GM18498 (cell line): ENCODE data around the gene SREBF1.
A peak's percentile ranks its signal among the peaks of the same experiment; 100 is the strongest.

ENCODE experiments used
- ATAC-seq: cut with Tn5 transposase; IDR thresholded peaks from one replicate; pipeline ENCODE4 v1.9.1; 2021; ENCODE audit warnings: mild to moderate bottlenecking, moderate library complexity; ENCODE audit not compliant: unreplicated experiment

SREBF1 gene

DNA sequence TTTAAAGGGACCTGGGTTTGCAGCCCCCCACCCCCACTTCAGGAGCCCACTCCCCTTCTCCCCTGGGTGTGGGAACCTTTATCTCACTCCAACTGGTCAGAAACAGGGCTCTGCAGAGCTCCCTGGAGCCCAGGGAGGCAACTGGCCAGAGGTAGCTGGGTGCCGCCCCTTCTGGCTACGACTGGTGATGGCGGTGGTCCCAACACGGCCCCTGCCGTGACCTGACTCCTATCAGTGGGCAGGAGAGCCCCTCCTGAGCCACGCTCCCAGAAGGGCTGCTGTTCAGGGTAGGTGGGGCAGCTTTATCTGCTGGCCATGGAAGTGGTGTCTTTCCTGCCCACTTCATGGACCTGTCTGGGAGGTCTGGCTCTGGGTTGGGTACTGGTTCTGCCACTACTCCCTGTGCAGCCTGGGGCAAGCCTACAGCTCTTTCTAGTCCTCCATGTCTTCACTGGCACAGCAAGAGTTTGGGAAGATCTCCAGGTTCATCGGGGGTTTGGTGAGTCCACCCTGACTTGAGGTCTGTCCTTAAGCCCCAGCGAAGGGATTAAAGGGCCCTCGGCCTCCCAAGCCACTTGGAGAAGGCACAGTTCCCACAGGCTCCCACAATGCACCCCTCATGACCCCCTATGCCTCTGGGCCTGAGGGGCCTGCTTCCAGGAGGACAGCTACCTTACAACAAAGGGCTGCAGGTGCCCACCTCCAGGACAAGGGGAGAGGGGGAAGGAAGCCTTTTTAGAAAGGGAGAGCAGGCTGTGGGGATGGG lies 5.5 kb upstream of the SREBF1 start:
- no peak for ATAC-seq

DNA sequence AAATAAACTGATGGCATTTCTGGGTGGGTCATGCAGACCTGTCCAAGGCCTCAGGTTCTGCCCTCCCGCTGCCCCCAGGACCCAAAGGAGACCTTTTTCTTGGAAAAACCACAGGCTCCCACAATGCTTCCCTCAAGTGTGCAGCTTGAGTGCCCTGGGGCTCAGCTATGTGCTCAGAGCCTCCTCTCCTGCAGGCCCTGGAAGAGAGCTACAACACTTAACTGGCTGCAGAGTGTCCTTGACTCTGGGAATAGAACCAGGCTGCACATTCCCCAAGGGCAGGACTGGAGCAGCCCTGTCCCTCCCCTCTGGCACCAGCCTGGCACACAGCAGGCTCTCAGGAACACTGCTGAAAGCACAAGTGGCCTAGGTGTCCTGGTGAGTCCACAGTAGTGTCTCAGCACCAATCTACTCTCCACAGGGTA lies 4.8 kb upstream of the SREBF1 start:
- ATAC-seq, result no peak

DNA sequence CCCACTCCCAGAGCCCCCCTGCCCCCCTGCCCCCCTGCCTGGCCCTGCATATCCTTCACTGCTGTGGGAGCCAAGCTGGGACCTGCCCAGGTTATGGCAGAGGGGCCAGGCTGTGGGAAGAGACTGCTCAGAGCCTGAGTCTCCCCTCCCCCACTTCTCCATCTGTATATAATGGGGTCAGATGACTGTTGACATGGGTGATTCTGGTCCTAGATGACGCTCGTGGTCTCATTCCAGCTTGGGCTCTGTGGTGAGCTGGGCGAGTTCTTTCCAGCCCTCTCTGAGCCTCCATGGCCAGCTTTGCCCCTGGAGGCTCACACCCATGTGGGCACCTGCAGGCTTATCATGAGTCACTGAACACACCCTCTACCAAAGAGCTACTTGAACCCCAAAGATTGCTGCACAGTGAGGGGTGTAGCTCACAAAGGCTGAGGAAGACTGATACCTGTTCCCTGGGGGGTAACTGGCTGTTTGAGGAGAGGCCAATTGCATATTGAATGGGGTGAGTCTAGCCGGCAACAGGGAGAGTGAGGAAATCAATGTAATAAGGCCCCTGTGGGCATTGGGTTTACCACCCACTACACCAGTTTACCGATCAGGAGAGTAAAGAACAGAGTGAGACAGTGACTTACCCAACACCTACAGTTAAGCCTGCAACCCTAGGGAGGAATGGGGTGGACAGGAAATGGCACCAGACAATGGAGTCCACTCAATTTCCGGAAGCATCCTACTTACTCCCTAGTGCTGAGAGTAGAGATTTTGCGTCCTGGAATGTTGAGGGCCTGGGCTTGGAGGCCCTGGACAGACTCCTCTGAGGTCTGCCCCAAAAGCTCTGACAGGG lies 4.2 kb upstream of the SREBF1 start:
- ATAC-seq, result no peak

- peak; percentile 60 for ATAC-seq
These were observed 3.3 kb upstream of the SREBF1 start for GRCh38 chr17:17839791-17840707.

DNA sequence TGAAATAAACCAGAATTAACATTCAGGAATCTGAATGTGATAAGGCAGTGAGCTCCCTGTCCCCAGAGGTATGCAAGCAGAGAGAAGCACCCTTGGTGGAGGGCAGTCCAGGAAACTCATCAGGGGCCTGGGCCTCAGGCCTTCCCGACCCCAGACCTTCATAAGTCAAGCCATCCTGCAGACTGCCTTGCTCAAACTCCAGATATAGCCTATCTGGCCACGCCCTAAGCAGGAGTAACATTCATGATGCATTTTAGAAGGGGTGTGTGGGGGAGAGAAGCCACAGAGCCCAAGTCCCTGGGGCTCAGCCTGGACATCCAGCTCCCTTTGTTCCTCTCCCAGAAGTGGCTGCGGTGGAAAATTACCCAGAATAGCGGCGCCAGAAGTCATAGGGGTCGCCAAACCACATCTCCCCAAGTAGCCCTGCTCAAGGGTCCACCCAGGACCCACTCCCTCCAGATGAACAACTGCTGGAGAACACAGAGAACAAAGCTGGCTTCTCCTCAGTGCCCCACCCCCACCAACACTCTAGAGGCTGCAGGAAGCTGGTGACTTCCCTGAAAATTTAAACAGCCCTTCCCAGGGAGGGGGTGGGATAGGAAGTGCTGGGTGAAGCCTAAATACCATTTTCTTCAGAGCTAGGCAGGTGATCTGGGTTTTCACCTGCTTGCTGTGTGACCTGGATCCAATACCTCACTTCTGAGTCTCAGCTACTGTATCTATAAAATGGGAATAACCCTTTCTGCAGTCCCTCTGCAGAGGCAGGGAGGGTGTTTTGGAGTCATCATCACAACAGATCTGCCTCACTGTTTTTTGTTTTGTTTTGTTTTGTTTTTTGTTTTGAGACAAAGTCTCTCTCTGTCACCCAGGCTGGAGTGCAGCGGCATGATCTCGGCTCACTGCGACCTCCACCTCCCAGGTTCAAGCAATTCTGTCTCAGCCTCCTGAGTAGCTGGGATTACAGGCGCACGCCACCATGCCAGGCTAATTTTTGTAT lies 1.5 kb upstream of the SREBF1 start:
- ATAC-seq, result no peak

DNA sequence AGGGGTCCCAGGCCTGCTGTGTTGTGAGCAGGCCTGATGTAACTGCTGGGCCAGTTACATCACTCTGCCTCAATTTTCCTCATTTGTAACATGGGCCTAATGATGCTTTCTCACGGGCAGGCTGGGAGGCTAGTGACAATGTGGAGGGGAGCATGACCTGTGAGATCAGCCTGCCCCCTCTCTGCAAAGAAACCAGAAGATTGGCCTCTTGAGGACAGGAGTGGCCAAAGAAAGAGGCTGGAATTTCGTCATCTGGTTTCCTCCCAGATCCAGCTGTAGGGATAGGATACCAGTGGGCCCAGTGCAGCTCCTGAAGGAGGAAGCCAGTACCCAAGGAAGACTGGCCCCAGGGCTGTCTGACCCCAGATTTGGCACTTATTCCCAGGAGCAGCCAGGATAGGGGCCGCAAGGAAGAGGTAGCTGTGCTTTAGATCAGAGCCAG lies 615 bp upstream of the SREBF1 start:
- ATAC-seq, result no peak

GRCh38 chr17:17836250-17836817 lies 452 bp downstream of the SREBF1 start:
- peak; percentile 74 for ATAC-seq

GRCh38 chr17:17835415-17836249 lies 1.2 kb downstream of the SREBF1 start:
- no peak for ATAC-seq

DNA sequence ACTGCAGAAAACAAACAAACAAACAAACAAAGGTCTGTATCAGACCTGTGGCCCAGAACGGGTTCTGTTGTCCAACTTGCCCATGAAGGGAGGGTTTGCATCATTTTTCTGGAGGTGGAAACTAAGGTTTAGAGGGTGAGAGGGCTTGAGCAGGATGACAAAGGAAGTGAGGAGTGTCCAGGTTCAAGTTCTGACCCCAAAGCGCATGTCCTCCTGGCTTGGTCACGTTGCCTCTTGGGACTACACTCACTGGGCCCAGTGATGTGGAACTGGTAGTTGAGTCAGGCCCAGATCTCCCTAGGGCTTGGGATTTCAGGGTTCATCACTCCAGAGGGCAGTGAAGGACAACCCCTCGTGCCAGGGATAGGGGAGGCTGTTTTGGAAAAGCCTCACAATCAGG lies 1.8 kb downstream of the SREBF1 start:
- no peak for ATAC-seq

DNA sequence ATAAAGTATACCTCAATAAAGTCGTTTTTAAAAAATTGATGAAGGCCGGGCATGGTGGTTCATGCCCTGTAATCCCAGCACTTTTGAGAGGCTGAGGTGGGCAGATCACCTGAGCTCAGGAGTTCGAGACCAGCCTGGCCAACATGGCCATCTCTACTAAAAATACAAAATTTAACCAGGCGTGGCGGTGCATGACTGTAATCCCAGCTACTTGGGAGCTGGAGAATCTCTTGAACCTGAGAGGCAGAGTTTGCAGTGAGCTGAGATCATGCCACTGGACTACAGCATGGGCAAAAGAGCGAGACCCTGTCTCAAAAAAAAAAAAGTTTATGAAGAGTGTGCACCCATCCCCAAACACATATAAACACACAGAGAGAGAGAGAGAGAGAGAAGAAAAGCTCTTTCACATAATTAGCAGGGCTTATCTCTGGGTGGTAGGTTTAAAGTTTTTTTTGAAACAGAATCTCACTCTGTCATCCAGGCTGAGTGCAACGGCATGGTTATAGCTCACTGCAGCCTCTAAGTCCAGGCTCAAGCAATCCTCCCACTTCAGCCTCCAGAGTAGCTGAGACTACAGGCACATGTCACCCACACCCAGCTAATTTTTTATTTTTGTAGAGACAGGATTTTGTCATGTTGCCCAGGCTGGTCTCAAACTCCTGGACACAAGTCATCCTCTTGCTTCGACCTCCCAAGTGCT lies 3.0 kb downstream of the SREBF1 start:
- no peak for ATAC-seq

DNA sequence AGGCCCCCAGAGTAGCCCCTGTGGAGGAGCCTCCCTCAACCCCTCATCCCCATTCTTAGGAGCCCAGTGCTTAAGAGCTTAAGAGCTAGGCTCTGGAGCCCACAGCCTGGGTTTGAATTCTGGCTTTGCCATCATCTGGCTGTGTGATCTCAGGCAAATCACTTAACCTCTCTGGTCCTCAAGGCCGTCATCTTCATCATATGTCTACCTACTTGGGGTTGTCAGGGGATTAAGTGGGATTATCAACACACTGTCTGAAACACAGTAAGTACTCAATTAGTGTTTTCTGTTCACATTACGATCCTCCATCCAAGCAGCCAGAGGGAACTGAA lies 4.8 kb downstream of the SREBF1 start:
- no peak for ATAC-seq

GRCh38 chr17:17831208-17832031 lies 5.4 kb downstream of the SREBF1 start:
- no peak for ATAC-seq

- ATAC-seq, result no peak
These were observed 6.0 kb downstream of the SREBF1 start for GRCh38 chr17:17830740-17831207.

DNA sequence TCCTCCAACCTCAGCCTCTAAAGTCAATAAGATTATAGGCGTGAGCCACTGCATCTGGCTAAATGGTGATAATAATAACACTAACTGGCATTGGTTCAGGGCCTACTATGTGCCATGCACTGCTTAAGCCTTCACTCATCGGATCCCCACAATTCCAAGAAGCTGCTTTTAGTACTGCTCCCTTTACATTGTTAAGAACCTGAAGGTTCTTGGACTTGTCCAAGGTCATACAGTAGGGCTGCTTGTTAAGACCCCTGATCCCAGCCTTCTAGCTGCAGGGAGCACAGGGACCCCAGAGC lies 6.6 kb downstream of the SREBF1 start:
- ATAC-seq, result no peak

DNA sequence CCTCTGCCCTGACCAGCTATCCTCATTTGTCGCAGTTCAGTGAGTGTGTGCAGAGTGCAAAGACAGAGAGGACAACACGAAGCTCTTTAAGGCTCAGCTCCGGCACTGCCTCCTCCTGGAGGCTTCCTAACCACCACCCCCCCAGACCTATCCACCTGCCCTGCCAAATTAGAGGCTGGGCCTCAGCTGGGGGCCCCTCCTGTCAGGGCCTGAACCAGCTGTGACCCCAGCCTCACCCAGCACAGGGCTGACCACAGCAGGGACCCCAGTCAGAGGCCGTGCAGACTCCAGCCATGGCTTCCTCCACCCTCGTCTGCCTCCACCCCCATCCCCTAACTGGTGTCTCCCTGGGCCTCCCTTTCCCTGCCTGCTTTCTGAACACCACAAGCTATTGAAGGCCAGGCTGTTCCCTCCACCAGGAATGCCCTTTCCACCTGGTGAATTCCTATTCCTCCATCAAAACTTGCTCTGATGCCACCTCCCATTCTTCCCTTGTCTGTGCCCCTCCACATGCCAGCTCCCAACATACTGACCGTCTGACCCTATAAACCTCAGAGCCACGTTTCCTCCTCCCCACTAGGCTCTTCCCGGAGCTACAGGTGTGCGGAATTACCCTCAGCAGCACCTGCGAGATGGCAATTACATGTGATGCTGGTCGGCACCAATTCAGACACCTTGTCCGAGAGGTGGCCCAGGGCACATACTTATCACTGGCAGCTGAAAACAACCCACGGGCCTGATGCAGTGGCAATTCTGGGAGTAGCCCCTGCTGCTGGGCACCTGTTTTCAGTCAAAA lies 8.8 kb downstream of the SREBF1 start:
- no peak for ATAC-seq

DNA sequence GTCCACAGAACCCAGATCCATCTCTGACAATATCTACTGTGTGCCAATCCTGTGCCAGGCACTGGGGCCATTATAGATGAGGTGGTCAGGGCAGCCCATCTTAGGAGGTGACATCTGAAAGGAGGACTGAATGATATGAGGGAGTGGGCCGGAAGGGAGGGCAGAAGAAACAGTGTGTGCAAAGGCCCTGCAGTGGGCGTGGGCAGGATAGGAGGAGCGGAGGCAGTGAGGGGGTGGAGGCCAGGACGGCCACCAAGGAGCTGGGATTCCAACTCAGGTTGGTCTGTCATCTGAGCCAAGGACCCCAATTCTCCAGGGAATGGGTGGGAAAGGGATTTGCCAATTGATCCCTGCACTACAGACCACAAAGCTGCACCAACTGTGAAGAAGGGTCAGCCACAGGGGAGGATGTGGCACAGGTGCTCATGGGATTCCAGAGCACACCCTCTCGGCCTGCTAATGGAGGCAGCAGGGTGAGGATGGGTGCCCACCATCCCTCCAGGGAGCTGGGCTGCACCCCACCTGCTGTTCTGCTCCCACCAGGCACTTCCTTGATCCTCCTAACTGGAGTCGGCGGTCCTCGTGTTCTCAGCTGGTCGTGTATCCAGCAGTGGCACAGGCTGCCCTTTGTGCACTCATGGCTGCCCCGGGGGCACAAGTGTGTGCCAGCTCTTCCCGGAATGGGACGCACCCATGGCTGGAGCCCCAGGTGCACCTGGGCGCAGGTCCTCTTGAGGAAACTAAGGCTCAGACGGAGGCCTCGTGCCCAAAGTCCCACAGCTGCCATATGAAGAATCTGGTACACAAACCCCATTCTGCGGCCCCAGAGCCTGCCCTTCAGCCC lies 9.6 kb downstream of the SREBF1 start:
- ATAC-seq, result no peak
